AG04449 (cell line): ENCODE measurements around the gene SIRT2.
A peak's percentile ranks its signal among the peaks of the same experiment; 100 is the strongest.

Experiments
- CTCF ChIA-PET: fragments of 350-600 bp; formaldehyde crosslinking; extraction: SDS; loops from one replicate; lab custom pipeline; 2021; ENCODE audit warnings: antibody characterized with exemption; lab: Yijun Ruan, JAX
- POLR2A ChIA-PET: fragments of 400-600, 350-600 bp; formaldehyde crosslinking; extraction: SDS; loops from one replicate; lab custom pipeline; 2020; ENCODE audit warnings: antibody characterized with exemption, inconsistent platforms; lab: Yijun Ruan, JAX
- DNase-seq: peaks from one replicate; pipeline ENCODE4 v3.0.0-alpha.2; 2010; ENCODE audit warnings: low read depth, low spot score
- H3K4me3 ChIP-seq: 2 replicates; pipeline ENCODE4 v1.5.1; 2011; ENCODE audit warnings: low read depth, mild to moderate bottlenecking, control low read depth, low read length
- TF ChIP-seq, protein P1 (sequence below): IDR thresholded peaks from one replicate; pipeline ENCODE4 v1.5.1; 2011; ENCODE audit warnings: mild to moderate bottlenecking, moderate library complexity, low read length, control low read depth, inconsistent platforms; ENCODE audit not compliant: insufficient read depth; ENCODE audit errors: missing control alignments

SIRT2 gene

DNA sequence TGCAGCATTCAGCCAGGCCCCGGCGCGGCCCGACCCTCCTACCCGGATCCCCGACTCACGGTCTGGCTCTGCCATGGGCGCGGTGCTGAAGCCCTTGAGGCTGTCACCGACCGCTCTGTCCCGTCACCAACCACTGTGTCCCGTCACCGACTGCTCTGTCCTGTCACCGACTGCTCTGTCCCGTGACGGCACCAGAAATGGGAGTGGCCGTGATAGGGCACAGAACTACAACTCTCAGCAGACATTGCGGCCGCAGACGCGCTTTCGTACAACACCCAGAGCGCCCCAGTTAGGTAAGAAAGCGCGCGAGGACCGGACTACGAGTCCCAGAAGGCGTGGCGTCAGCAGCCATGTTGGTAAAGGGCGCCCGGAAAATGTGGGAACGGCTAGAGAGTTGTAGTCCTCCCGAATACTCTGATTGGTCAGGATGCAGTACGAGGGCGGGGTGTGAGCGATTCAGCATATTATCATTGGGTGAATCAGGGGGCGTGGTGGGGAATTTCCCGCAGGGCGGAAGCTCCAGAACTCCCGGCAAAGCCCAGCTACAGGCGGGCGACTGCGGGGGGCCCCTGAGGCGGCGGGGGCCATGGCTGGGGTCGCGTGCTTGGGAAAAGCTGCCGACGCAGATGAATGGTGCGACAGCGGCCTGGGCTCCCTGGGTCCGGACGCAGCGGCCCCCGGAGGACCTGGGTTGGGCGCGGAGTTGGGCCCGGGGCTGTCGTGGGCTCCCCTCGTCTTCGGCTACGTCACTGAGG is at the start of gene SIRT2, which contains the start of gene NFKBIB:
Gene SIRT2, minus strand, starts transcription at position 172 of the 755 bp plus-strand sequence. Its CDS starts 97 bp downstream, at position 75.
Gene NFKBIB, plus strand, starts transcription at position 523 of the 755 bp plus-strand sequence. Its CDS starts 64 bp downstream, at position 587.
- peak; percentile 97 for DNase-seq
- TF ChIP-seq, protein P1, sequence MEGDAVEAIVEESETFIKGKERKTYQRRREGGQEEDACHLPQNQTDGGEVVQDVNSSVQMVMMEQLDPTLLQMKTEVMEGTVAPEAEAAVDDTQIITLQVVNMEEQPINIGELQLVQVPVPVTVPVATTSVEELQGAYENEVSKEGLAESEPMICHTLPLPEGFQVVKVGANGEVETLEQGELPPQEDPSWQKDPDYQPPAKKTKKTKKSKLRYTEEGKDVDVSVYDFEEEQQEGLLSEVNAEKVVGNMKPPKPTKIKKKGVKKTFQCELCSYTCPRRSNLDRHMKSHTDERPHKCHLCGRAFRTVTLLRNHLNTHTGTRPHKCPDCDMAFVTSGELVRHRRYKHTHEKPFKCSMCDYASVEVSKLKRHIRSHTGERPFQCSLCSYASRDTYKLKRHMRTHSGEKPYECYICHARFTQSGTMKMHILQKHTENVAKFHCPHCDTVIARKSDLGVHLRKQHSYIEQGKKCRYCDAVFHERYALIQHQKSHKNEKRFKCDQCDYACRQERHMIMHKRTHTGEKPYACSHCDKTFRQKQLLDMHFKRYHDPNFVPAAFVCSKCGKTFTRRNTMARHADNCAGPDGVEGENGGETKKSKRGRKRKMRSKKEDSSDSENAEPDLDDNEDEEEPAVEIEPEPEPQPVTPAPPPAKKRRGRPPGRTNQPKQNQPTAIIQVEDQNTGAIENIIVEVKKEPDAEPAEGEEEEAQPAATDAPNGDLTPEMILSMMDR = no peak
- ChIA-PET POLR2A (interaction anchor here (0.8 to 1.0 kb wide), 3 partner anchors 12 to 368 kb away, joined by 3 to 4 read pairs (median 4); no protein-coding TSS in a partner anchor), CTCF (interaction anchor here (1.3 to 4.4 kb wide), 3 partner anchors 12 to 30 kb away, joined by 8 to 53 read pairs (median 13); partner anchors contain the start of genes MRPS12 and SARS2)
- H3K4me3 ChIP-seq = peak within 1 kb of the TSS; percentile 91

DNA sequence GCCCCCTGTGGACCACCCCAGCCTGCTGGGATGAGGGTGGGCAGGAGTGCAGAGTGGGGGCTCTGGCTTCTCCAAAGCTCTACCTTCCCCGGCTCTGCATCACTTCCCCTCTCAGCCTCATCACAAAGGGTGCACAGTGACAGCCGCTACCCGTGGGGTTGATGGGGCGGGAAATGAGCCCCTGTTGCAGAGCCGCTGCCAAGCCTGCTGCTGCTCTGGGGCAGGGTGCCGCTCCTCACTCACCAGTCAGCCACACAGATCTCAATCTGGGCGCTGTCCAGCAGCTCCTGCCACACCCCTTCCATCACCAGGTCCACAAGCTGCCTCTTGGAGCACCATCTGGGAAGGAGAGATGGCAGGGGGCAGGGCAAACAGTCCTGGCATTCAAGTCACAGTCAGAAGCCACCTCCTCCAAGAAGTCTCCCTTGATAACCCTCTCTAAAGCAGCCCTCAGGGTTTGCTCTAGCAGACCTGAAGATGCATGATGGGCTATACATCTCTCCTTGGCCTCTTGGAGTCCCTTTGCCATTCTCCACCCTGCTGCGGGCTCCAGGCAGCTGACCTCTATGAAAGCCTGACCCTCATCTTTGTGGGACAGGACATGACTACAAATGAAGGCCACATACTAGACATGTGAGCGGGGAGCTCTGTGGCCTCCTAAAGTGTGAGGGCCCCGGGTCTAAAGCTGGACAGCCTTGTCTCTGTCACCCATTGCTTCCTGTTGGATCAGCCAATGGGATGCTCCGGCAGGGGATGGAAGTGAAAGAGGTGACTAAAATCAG is 47.0 kb upstream of the SIRT2 start:
- TF ChIP-seq, protein P1 = no peak
- ChIA-PET CTCF (interaction anchor here (0.9 to 1.9 kb wide), 5 partner anchors 10 to 432 kb away, joined by 3 to 10 read pairs (median 5); partner anchors contain the start of genes MRPS12 and SARS2), POLR2A (no interaction called here)
- DNase-seq = no peak
- no peak overlapping the region for H3K4me3 ChIP-seq

DNA sequence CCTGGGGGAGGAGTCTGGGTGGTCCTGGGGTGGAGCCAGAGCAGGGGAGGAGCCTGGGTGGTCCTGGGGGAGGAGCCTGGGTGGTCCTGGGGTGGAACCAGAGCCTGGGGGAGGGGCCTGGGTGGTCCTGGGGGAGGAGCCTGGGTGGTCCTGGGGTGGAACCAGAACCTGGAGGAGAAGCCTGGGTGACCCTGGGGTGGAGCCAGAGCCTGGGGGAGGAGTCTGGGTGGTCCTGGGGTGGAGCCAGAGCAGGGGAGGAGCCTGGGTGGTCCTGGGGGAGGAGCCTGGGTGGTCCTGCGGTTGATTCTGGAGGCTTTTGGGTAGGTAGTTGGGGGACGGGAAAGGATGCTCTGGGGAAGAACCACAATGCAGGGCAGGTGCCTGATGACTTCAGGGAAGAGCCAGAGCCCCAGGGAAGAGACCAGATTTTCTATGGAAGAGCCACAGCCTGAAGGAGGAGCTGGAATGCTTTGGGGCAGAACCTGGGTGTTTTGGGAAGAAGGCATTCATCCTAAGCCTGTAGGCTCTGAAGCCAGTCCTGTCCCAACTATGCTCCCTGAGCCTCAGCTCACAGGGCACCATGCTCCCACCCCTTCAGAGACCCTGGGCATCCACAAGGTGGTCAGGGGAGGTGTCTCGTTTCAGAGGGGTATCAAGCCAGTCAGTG is 46.3 kb upstream of the SIRT2 start:
- H3K4me3 ChIP-seq = no peak overlapping the region
- CTCF ChIA-PET = interaction anchor here (1.2 to 1.9 kb wide), 4 partner anchors 11 to 16 kb away, joined by 4 to 10 read pairs (median 5); partner anchors contain the start of genes MRPS12 and SARS2
- no peak for DNase-seq
- POLR2A ChIA-PET = no interaction called here
- TF ChIP-seq, protein P1 = no peak

DNA sequence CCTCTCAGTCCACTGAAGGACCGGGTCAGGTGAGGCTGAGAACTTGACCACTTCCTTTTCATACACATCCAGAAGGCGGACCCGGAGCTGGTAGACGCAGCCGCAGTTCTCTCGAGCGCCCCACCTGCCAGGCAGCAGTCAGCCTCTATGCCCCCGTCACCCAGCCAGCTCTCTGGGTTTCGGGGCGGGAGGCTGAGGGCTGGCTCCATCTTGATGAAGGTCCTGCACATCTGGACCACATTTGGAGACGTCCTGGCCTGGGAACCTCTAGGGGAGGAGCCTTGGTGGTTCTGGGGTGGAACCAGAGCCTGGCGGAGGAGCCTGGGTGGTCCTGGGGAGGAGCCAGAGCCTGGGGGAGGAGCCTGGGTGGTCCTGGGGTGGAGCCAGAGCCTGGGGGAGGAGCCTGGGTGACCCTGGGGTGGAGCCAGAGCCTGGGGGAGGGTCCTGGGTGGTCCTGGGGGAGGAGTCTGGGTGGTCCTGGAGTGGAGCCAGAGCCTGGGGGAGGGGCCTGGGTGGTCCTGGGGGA is 45.6 kb upstream of the SIRT2 start:
- POLR2A ChIA-PET = no interaction called here
- CTCF ChIA-PET = interaction anchor here (1.2 to 1.9 kb wide), 2 partner anchors 11 to 15 kb away, joined by 4 to 10 read pairs; partner anchors contain the start of genes MRPS12 and SARS2
- no peak overlapping the region for H3K4me3 ChIP-seq

DNA sequence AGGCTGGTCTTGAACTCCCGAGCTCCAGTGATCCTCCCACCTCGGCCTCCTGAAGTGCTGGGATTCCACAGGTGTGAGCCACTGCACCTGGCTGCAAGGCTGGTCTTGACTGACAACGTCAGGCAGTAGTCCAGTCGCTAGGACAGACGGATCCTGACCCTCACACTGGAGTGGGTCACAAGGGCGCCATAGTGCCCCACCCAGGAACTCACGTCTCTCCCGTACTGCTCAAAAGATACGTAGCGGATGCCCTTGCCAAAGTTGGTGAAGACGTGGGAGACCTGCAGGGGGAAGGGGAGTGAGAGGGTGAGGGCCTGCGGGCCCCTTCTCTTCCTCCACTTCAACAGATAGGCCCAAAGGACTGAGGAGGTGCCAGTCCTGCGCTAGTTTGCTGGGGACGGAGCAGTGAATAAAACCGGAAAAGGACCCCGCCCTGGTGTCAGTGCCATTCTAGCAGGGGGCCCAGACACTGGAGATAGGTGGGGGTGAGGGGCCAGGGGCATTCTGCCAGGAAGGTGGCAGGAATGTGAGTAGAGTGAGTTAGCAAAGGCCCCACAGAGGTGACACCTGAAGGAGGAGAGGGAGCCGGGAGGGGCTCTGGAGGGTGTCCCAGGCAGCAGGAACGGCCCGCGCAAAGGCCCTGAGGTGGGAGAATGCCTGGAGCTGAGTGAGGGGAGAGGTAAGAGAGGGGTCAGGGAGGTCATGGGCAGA is 43.2 kb upstream of the SIRT2 start:
- TF ChIP-seq, protein P1 = no peak
- no peak overlapping the region for H3K4me3 ChIP-seq
- CTCF ChIA-PET = interaction anchor here (2.6 to 5.8 kb wide), 2 partner anchors 10 to 12 kb away, joined by 7 to 32 read pairs; partner anchors contain the start of genes MRPS12 and SARS2
- no peak for DNase-seq
- POLR2A ChIA-PET = no interaction called here

More for the DNA sequence above, 45.6 kb upstream of the SIRT2 start:
- DNase-seq = no peak
- TF ChIP-seq, protein P1 = no peak
